ENCODE results near the gene APOL2. TPM values are rescaled to one million over a fixed set of nuclear protein-coding genes. Genes with fewer than 3 reads are reported as not detected.
A peak's percentile ranks its signal among the peaks of the same experiment; 100 is the strongest.
"Not testable (repeated sequence)": the region's sequence is repeated elsewhere in the genome, so short reads cannot be mapped to it uniquely, and the experiment has no call there.

The APOL2 gene
- total RNA-seq, 4 donors from 2014 or later = 15.6 to 96.2 (median 60.3) TPM

DNA sequence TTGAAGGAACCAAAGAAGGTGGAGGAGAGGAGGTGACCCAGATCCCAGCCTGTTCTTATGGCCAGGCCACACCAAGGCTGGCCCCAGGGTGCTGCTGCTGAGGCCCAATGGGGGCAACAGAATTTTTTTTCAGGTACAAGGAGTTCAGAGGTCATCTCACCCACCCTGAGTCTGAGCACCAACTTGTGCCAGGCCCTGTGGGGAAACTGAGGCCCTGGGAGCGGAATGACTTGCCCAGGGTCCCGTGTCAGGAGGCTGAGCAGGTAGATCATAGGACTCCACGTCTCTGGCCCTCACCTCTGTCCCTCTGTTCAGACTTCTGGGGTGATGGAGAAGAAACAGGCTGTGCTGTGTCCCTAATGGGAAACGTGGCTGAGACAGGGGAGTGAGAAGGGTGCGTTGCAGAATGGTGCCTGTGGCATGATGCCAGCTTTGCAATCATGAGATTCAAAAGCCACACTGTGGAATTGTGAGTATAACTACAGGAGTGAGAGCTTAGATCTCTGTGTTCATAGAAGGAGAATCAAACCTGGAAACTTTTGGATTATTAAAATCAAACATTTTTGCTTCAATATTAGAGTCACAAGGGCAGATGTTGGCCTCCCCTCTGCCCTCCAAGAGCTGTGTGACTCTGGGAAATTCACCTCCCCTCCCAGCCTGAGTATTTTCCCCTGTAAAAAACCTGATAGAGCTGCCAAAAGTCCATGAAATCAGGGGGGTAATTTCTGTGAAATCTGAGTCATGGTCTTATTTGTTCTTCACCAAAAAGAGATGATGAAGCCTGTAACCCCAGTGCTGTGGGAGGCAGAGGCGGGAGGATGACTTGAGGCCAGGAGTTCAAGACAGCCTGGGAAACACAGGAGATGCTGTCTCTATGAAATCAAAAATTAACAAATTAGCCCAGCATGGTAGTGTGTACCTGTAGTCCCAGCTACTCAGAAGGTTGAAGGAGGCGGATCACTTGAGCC, 14.5 kb upstream of the APOL2 start:
- intact Hi-C loops (cut with DNase I; ENCODE audit: low total_unique reads) = no loop called here

DNA sequence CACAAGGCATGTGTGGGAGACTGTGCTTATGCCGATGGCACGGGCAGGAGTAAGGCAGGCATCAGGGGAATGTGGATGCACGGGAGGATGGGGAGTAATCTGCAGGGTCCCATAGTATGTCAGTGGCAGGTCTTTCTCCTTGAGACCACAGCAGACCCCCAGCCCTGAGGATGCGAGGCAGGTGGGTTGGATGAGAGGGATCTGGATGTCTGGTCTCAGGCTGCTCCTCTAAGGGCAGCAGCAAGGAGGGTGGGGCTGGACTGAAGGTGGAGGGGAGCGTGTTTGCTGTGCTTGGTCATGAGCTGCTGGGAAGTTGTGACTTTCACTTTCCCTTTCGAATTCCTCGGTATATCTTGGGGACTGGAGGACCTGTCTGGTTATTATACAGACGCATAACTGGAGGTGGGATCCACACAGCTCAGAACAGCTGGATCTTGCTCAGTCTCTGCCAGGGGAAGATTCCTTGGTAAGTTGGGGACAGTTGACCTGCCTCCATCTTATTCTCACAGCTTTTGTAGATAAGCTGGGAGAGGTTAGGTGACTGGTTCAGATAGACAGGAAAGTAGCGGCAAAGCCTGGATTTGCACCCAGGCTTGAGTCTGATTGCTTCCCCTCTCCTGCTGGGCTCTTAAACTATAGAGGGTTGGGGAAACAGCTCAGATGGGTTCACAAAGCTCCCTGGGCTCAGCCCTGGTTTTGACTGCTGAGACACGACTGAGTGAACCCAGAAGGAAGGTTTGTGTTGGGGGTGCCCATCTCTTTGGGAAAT, 13.6 kb upstream of the APOL2 start, which contains the start of gene APOL1:
TSS of gene APOL1 (plus strand) at position 380 of the 769 bp plus-strand sequence. CDS start 1,823 bp downstream, outside the sequence.
- TF ChIP-seq POLR2A (IDR thresholded peaks at IDR 0.05) = peak; percentile 53 to 68
- TF ChIP-seq, protein P1, sequence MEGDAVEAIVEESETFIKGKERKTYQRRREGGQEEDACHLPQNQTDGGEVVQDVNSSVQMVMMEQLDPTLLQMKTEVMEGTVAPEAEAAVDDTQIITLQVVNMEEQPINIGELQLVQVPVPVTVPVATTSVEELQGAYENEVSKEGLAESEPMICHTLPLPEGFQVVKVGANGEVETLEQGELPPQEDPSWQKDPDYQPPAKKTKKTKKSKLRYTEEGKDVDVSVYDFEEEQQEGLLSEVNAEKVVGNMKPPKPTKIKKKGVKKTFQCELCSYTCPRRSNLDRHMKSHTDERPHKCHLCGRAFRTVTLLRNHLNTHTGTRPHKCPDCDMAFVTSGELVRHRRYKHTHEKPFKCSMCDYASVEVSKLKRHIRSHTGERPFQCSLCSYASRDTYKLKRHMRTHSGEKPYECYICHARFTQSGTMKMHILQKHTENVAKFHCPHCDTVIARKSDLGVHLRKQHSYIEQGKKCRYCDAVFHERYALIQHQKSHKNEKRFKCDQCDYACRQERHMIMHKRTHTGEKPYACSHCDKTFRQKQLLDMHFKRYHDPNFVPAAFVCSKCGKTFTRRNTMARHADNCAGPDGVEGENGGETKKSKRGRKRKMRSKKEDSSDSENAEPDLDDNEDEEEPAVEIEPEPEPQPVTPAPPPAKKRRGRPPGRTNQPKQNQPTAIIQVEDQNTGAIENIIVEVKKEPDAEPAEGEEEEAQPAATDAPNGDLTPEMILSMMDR (IDR thresholded peaks at IDR 0.05) = no peak
- peak; percentile 64 to 78 for DNase-seq
- H3K36me3 ChIP-seq = no peaks in the 10 kb centered on the region
- H3K27ac ChIP-seq = peak within 1 kb of the TSS; percentile 87 to 94
- H3K4me3 ChIP-seq = peak within 1 kb of the TSS; percentile 41 to 48
- peaks cover 6 to 8% of the 10 kb centered on the region in 2 donors for H3K4me1 ChIP-seq
- intact Hi-C loops (cut with DNase I; ENCODE audit: low total_unique reads) = no loop called here
- H3K9me3 ChIP-seq = no peaks in the 10 kb centered on the region
- H3K27me3 ChIP-seq = no peaks in the 10 kb centered on the region

More for the DNA sequence above, 14.5 kb upstream of the APOL2 start:
- H3K4me1 ChIP-seq = peaks cover 12 to 14% of the 10 kb centered on the region in 2 donors
- peak overlapping the region; percentile 41 to 48 for H3K4me3 ChIP-seq
- TF ChIP-seq POLR2A (IDR thresholded peaks at IDR 0.05) = no peak
- TF ChIP-seq, protein P1 (IDR thresholded peaks at IDR 0.05) = no peak
- no peaks in the 10 kb centered on the region for H3K27me3 ChIP-seq
- DNase-seq = peak in 1 of 2 donors; percentile 73
- no peaks in the 10 kb centered on the region for H3K36me3 ChIP-seq
- H3K27ac ChIP-seq = peak overlapping the region; percentile 87 to 94
- H3K9me3 ChIP-seq = no peaks in the 10 kb centered on the region

DNA sequence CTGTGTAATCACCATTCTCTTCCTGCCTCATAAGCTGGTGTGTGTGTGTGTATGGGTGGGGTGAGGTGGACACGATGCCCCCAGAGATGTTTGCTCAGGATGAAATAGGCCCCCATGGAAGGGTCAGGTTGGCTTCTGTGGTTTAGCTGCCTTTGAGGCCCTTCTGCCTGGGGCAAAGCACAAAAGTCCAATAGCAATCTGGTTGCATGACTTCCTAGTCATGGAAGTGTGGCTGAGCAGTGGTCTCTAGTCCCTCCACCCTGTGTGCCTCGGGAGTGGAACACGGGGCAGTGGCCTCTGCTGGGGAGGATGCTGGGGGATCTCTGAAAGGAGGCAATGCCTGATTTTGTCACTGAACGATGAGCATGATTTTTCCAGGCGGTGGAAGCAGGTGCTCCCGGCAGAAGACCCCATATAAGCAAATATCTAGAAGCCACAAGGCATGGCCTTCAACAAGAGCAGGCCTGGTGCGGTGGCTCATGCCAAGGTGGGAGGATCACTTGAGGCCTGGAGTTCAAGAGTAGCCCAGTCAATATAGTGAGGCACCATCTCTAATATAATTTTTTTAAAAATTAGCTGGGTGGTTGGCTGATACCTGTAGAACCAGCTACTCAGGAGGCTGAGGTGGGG, 12.8 kb upstream of the APOL2 start:
- H3K27ac ChIP-seq = peak overlapping the region; percentile 87 to 94

DNA sequence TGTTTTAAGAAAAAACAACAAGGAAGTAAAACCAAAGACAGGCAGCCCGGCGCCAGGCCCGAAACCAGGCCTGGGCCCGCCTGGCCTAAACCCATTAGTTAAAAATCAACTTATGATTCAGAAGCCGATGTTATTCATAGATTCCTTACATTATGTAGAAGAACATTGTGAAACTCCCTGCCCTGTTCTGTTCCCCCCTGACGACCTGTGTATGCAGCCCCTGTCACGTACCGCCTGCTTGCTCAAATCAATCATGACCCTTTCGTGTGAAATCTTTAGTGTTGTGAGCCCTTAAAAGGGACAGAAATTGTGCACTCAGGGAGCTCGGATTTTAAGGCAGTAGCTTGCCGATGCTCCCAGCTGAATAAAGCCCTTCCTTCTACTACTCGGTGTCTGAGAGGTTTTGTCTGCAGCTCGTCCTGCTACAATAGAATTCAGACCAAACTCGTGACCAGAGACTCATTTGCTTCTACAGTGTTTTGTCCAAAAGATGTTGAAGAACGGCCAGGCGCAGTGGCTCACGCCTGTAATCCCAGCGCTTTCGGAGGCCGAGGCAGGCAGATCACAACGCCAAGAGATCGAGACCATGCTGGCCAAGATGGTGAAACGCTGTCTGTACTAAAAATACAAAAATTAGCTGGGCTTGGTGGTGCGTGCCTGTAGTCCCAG, 11.1 kb upstream of the APOL2 start:
- H3K9me3 ChIP-seq; H3K27me3 ChIP-seq; intact Hi-C loops (cut with DNase I; ENCODE audit: low total_unique reads); H3K4me1 ChIP-seq; DNase-seq; H3K36me3 ChIP-seq; H3K27ac ChIP-seq; H3K4me3 ChIP-seq: not testable (repeated sequence)

More for the DNA sequence above, 12.8 kb upstream of the APOL2 start:
- DNase-seq; H3K4me3 ChIP-seq; intact Hi-C loops (cut with DNase I; ENCODE audit: low total_unique reads); H3K9me3 ChIP-seq; H3K36me3 ChIP-seq; H3K4me1 ChIP-seq; H3K27me3 ChIP-seq: not testable (repeated sequence)

DNA sequence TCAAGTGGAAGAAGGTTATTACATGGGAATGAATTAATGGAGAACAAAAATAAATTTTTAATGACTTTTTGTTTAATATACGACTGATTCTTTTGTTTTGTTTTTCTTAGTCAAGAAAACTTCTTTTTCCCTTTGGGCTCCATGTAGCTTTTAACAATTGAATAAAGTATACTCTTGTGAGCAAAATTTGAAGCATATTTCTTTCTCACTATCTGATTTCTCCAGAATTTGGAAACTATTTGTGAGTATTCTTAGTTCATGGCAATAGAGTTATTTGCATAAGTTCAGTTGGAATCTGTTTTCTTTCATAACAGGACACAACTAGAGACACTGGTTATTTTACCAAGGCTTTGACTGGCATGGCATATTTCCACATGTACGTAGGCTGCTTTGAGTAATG, 9.8 kb upstream of the APOL2 start:
- intact Hi-C loops (cut with DNase I; ENCODE audit: low total_unique reads) = no loop called here
- Histone ChIP-seq H3K27ac (no peak overlapping the region), H3K9me3 (no peaks in the 10 kb centered on the region), H3K4me1 (peaks cover 0 to 2% of the 10 kb centered on the region in 2 donors), H3K4me3 (no peak overlapping the region), H3K36me3 (no peaks in the 10 kb centered on the region), H3K27me3 (no peaks in the 10 kb centered on the region)
- DNase-seq = no peak
- no peak for TF ChIP-seq POLR2A (IDR thresholded peaks at IDR 0.05)
- TF ChIP-seq, protein P1 (IDR thresholded peaks at IDR 0.05) = no peak

Measured in uterus (tissue), 4 donors.